ENCODE data around the gene ZNF70.

ZNF70 gene

GRCh38 chr22:23750714-23751440 lies at the start of gene ZNF70:
ZNF70 (minus strand) TSS chr22:23751112; CDS start chr22:23745140, 5,972 bp downstream.
- DNase-seq (ENCODE audit: low read depth in 1 of 2, low spot score in 1 of 2) = peak; percentile 74 to 80

GRCh38 chr22:23796461-23796860 lies 45.5 kb upstream of the ZNF70 start:
- no peak for DNase-seq (ENCODE audit: low read depth in 1 of 2, low spot score in 1 of 2)

GRCh38 chr22:23793326-23793725 lies 42.4 kb upstream of the ZNF70 start:
- DNase-seq (ENCODE audit: low read depth in 1 of 2, low spot score in 1 of 2) = no peak

- no peak for DNase-seq (ENCODE audit: low read depth in 1 of 2, low spot score in 1 of 2)
Measured at GRCh38 chr22:23791738-23792645, 41.1 kb upstream of the ZNF70 start.

- no peak for DNase-seq (ENCODE audit: low read depth in 1 of 2, low spot score in 1 of 2)
Measured at GRCh38 chr22:23790819-23791737, 40.2 kb upstream of the ZNF70 start.

GRCh38 chr22:23789638-23790037 lies 38.7 kb upstream of the ZNF70 start:
- DNase-seq (ENCODE audit: low read depth in 1 of 2, low spot score in 1 of 2) = no peak

GRCh38 chr22:23789121-23789520 lies 38.2 kb upstream of the ZNF70 start:
- no peak for DNase-seq (ENCODE audit: low read depth in 1 of 2, low spot score in 1 of 2)

- DNase-seq (ENCODE audit: low read depth in 1 of 2, low spot score in 1 of 2) = no peak
Measured at GRCh38 chr22:23787910-23788309, 37.0 kb upstream of the ZNF70 start.

- DNase-seq (ENCODE audit: low read depth in 1 of 2, low spot score in 1 of 2) = no peak
Measured at GRCh38 chr22:23787600-23787896, 36.6 kb upstream of the ZNF70 start.

GRCh38 chr22:23786752-23787599 lies 36.1 kb upstream of the ZNF70 start, which contains the start of gene SMARCB1:
SMARCB1 (plus strand) TSS chr22:23786966; CDS start chr22:23787170, 204 bp downstream.
- peak; percentile 85 to 90 for DNase-seq (ENCODE audit: low read depth in 1 of 2, low spot score in 1 of 2)

GRCh38 chr22:23786261-23786710 lies 35.4 kb upstream of the ZNF70 start:
- DNase-seq (ENCODE audit: low read depth in 1 of 2, low spot score in 1 of 2) = no peak

- DNase-seq (ENCODE audit: low read depth in 1 of 2, low spot score in 1 of 2) = no peak
Measured at GRCh38 chr22:23784215-23784732, 33.4 kb upstream of the ZNF70 start.

GRCh38 chr22:23783265-23784150 lies 32.6 kb upstream of the ZNF70 start:
- no peak for DNase-seq (ENCODE audit: low read depth in 1 of 2, low spot score in 1 of 2)

GRCh38 chr22:23782703-23783102 lies 31.8 kb upstream of the ZNF70 start:
- no peak for DNase-seq (ENCODE audit: low read depth in 1 of 2, low spot score in 1 of 2)

GRCh38 chr22:23782252-23782651 lies 31.3 kb upstream of the ZNF70 start:
- DNase-seq (ENCODE audit: low read depth in 1 of 2, low spot score in 1 of 2) = no peak

- DNase-seq (ENCODE audit: low read depth in 1 of 2, low spot score in 1 of 2) = no peak
Measured at GRCh38 chr22:23781511-23782183, 30.7 kb upstream of the ZNF70 start.

- DNase-seq (ENCODE audit: low read depth in 1 of 2, low spot score in 1 of 2) = no peak
Measured at GRCh38 chr22:23781065-23781464, 30.2 kb upstream of the ZNF70 start.

GRCh38 chr22:23780146-23780748 lies 29.3 kb upstream of the ZNF70 start:
- no peak for DNase-seq (ENCODE audit: low read depth in 1 of 2, low spot score in 1 of 2)

All from stimulated activated CD4-positive, alpha-beta T cell treated with anti-CD3 and anti-CD28 coated beads, Interleukin-15, amount 100 ng/mL, for 1 hour (primary cell).